Embryonic facial prominence (tissue), 1 donor: ENCODE results near the gene CCT2.
"Not testable (repeated sequence)": the region's sequence is repeated elsewhere in the genome, so short reads cannot be mapped to it uniquely, and the experiment has no call there.

Experiments used
- DNase-seq: peaks from one replicate; pipeline ENCODE4 v3.0.0-alpha.2; 2016; ENCODE audit errors: extremely low spot score

Gene CCT2

DNA sequence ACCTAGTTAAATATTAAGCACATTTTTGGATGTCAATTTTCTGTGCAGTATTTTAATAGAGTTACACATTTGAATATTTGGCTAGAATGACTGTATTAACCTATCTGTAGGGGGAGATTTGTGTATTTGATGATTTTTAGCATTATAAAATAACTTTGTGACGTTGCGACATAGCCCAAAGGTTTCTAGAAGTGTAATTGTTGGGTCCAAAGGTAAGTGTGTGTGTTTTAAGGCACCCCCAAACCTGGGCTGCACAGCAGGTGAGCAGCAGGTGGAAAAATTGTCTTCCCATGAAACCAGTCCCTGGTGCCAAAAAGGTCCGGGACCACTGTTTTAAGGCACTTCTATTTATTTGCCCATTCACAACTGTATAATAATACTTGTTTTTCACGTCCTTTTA, 3.3 kb downstream of the CCT2 start:
- no peak for DNase-seq

DNA sequence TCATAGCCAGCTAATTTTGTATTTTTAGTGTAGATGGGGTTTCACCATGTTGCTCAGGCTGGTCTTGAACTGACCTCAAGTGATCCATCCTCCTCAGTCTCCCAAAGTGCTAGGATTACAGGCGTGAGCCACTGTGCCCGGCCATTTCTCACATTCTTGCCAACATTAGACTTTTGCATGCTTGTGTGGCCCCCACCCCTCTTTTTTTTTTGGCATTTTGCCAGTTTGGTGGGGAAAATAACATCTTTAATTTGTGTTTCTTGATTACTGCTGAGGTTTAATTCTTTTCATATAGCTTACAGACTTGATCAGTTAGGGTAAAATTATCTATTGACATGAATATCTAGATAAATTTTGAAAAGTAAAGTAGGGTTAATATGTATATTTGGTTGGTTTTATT, 3.8 kb downstream of the CCT2 start:
- DNase-seq, result no peak

DNA sequence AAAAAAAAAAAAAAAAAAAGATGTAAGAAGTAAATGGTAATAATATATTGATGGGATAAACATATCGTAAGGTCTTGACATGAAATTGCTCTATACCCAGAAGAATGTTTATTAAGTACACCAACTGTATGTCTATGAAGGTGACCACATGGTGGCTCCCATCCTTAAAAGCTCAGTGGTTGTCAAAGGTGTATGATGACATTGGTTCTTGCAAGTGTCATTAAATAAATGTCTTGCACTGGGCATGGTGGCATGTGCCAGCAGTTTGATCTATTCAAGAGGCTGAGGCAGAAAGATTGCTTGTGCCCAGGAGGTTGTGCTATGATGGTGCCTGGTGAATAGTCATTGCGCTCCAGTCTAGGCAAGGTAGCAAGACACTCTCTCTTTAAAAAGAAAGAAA, 10.4 kb downstream of the CCT2 start:
- no peak for DNase-seq

DNA sequence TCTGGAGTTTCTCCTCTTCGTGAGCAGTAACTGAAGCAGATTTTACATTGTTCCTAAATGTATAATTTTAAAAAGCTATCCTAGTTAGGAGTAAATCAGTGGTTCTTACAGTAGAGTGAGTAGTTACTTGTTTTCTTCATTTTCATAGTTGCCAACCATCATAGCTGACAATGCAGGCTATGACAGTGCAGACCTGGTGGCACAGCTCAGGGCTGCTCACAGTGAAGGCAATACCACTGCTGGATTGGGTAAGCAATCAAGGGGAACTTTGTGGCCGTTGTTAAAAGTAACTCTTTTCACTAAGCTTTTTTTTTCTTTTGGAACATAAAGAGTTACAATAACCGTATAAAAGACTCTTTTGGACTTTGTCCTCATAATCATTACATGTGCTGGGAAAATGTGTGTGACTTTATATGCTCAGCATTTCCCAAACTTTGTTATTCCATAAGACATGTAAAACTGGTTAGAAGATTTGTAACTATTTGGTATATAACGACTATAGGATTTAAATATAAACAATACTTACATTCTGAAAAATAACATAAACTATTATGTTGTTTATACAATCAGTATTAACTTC, 13.0 kb downstream of the CCT2 start:
- no peak for DNase-seq

DNA sequence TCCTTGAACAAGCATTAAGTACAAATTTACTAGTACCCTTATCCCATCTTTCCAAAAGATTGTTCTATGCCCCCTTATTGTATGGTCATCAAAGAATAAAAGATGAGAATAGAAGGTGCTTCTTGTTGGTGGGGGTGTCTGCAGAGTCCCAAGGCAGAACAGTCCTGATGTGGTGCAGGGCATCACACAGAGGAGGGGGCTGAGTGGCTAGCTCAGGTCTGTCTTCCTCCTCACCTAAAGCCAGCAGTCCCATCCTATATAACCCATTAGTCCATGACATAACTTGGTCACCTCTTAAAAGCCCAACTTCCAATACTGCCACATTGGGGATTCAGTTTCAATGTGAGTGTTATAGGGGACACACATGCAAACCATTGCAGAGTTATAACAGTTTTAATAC, 15.5 kb downstream of the CCT2 start:
- DNase-seq, result no peak

DNA sequence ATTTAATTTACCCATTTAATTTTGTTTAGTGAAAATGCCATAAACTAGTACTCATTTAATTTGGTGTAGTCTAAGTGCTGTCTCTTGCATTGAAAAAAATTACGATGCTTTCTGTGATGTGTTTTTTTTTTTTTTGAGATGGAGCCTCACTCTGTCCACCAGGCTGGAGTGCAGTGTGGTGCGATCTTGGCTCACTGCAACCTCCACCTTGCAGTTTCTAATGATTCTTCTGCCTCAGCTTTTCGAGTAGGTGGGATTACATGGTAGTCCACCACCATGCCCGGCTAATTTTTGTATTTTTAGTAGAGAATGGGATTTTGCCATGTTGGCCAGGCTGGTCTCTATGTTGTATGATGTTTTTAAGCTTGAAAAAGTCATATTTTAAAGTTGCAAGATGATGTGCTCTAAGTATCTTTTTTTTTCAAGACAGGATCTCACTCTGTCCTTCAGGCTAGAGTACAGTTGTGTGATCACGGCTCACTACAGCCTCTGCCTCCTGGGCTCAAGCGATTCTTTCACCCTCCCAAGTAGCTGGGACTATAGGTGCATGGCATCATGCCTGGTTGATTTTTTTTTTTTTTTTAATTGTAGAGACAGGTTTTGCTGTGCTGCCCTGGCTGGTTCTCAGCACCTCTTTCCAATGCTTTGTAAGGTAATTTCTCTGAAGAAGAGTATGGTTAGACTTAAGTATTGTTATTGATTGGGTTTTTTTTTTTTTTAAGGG, 16.9 kb downstream of the CCT2 start:
- DNase-seq, result no peak

DNA sequence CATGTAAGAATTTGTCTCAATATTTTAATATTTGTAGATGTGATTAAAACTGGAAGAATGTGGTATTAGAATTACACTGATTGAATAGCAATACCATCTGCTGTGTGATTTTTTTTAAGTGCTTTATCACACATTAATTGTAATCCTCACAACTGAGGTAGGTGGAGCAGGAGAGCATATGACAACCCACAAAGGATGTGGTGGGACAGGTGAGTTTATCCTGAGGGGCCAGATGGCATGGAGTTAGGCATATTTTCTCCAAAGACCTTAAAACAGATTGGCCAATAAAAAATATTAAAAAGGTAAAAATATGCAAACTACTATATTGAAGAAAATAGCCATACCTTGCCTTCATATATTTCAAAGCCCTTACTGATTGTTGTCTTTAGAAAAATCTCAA, 17.7 kb downstream of the CCT2 start:
- DNase-seq, result no peak

DNA sequence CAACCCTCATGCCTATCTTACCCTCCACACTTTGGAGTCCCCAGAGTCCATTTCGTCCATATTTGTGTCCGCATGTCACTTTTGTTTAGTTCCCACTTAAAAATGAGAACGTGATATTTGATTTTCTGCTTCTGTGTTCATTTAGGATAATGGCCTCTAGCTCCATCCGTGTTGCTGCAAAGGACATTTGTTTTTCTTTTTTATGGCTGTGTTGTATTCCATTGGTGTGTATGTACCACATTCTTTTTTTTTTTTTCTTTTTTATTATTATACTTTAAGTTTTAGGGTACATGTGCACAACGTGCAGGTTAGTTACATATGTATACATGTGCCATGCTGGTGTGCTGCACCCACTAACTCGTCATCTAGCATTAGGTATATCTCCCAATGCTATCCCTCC, 18.3 kb downstream of the CCT2 start:
- not testable (repeated sequence) for DNase-seq

DNA sequence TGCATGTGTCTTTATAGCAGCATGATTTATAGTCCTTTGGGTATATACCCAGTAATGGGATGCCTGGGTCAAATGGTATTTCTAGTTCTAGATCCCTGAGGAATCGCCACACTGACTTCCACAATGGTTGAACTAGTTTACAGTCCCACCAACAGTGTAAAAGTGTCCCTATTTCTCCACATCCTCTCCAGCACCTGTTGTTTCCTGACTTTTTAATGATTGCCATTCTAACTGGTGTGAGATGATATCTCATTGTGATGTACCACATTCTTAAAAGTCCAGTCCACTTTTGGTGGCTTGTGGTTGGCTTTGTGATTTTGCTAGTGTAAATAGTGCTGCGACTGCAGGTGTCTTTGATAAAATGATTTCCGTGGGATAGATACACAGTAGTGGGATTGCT, 19.0 kb downstream of the CCT2 start:
- not testable (repeated sequence) for DNase-seq

DNA sequence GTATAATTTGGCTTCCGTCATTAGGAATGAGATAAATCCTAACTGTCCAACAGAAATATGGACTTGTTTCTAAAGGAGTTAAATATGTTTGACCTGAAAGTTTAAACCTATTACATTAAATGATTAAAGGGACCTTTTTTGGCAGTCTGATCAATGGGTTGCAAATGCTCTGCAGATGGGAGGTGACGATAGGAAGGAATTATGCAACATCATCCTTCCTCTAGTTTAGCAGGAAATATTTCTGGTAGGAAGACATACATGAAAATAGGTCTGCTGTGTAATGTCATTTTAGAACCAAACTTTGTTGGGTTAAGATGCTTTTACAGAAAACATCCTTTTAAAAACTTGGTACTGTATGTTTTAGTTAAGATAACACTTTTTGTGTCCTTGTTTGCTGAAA, 22.9 kb downstream of the CCT2 start:
- DNase-seq, result no peak

DNA sequence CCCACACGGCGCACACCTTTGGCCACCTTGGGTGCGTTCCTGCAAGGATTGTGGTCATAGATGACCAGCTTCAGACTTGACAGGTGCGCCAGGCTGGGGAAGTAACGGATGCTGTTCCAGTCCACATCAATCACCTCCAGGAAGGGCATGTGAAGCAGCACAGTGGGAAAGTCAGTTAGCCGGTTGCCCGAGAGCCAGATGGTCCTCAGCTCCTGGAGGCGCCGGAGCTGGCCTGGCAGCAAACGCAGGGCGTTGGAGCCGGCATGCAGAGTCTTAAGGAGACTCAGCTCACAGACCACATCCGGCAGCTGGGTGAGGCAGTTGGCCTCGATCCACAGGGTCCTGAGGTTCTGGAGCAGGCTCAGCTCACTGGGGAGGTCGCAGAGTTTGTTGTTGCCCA, 24.9 kb downstream of the CCT2 start:
- DNase-seq, result no peak

DNA sequence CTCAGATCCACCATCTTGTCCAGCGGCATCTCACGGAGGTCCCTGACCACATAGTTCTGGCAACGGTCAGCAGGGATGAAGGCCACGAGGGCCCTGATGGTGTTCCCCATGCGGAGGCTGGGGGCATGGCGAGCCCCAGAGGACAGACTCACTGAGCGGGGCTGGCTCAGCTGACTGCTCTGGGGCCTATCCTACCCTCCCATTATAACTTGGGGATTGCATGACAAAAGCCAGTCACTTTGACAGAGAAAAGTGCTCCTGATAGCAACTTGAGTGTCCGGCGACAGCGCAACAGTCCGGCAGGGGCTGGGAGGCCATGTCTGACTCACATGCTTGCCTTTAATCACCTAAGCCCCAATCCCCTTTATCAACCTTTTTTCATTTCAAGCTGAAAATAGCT, 25.5 kb downstream of the CCT2 start, which contains the start of gene LRRC10:
TSS of gene LRRC10 (minus strand) at position 179 of the 400 bp plus-strand sequence. CDS start at position 110, 69 bp downstream.
- no peak for DNase-seq

DNA sequence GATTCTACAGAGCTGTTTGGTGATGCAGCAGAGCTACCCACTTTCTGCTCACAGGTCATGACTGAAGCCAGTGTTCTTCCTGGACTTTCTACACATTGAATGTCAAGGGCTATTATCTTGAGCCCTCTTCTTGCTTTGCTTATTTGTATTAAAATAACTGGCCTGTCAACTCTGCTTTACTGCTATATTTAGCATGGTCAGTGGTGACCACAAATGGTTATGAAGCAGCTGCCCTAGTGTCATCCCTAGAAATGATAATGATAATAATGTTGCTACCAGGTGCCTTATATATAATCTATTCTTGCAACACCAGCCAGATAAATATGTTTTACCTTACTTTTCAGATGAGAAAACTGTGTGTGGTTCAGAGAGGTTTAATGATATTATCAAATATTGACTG, 28.1 kb downstream of the CCT2 start:
- no peak for DNase-seq

DNA sequence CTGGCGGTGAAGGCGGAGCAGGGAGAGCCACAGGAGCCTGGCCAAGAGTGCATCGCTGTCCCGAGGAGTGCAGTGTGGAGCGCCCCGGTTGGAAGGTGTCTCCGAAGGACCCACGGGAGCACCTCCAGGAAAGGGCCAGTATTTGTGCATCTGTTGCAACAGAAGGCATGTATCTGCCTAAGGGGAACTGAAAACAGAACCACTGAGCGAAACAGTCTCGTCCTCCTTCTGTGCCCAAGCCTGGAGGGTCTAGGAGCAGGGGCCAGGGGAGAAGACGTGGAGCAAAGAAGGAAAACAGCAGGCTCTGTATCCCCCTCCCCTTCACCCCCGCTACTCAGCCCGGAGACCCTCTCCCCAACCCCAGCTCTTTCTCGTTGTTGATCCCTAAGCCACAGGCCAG, 30.8 kb downstream of the CCT2 start:
- DNase-seq, result no peak

DNA sequence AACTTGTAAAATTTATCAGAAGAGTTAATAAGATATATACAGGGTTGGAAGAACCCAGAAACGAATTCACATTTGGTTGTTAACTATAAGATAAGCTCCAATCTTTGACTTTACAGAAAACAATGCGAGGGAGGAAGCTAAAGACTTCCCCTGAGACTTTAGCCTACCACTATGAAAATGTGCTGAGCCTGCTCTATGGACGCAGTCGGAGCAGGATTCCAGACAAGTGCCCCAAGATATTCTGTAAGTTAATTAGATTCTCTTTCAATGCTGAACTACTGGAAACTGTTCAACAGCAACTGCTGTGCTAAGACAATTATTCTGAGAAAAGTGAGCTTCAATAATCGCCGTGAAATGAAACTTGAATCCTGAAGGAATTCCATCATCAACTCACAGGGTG, 33.8 kb downstream of the CCT2 start:
- DNase-seq, result no peak

DNA sequence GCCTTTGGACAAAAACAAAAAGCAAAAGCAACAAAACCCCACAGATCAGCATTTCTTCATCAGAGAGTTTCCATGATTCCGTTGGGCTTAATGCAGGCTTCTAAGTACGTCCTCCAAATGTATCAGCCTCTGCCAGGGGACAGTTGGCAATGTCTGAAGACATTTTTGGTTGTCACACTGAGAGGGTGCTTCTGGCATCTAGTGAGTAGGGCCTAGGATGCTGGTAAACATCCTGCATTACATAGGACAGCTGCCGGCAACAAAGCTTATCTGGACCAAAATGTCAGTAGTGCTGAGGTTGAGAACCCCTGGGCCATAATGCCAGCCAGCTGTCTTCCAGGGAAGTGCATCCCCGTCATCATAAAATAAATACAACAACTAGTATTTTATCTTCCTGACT, 34.8 kb downstream of the CCT2 start:
- no peak for DNase-seq

DNA sequence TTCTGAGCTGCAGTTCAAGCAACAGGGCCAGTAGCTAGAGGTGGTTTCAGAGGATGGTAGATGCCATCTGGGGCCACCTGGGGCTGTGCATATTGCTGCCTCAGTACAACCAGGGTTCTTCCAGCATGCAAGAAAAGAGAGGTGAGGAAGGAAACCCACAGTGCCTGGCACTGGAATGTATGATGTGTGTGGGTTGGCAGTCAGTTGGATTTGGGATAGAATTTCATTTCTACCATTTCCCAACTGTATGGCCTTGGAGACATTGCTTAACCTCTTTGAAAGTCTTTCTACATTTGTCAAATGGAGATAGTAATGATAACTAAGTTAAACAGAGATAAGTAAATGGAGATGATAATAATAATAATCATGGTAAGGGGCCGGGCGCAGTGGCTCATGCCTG, 35.7 kb downstream of the CCT2 start:
- no peak for DNase-seq

DNA sequence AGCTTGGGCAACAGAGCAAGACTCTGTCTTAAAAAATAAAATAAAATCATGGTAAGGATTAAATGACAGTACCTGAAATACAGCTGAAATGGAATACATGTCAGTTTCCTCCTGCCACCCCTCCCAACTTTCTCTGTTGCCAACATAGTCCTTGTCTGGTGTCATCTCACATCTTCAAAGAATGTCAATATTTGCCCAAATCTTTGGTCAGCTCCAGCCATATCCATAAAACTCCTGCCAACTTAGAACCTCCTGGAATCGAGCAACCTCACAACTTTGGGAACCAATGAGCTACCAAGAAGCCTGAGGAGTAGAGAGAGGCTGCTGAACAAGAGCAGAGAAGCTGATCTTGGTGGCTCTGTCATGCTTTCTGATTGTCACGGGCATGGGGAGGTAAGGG, 36.3 kb downstream of the CCT2 start:
- DNase-seq, result no peak

DNA sequence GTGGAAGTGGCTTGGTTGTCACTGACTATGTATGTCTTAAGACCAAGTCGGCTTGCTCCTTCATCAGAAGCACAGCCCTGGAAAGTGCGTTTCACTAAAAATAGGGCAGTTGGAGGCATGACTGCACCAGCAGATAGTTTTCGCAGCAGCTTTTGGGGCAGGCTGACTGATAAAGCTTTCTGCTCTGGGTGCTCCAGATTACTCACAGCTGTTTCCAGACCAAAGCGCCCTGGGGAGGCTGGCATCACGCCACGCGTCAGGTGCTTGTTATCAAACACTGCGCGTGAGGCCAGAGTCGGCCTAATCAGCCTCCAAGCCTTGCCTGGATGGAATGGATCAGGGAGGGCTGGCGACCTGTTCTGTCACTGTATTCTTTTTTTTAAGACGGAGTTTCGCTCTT, 38.7 kb downstream of the CCT2 start:
- DNase-seq, result no peak

DNA sequence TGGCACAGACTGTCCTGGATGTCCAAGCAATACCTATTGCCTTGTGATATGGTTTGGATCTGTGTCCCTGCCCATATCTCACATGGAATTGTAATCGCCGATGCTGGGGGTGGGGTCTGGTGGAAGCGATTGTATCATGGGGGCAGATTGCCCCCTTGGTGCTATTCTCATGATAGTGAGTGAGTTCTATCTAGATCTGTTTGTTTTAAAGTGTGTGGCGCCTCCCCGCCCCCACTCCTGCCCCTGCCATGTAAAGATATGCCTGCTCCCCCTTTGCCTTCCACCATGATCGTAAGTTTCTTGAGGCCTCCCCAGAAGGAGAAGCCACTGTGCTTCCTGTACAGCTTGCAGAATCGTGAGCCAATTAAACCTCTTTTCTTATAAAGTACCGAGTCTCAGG, 42.2 kb downstream of the CCT2 start:
- DNase-seq, result no peak

DNA sequence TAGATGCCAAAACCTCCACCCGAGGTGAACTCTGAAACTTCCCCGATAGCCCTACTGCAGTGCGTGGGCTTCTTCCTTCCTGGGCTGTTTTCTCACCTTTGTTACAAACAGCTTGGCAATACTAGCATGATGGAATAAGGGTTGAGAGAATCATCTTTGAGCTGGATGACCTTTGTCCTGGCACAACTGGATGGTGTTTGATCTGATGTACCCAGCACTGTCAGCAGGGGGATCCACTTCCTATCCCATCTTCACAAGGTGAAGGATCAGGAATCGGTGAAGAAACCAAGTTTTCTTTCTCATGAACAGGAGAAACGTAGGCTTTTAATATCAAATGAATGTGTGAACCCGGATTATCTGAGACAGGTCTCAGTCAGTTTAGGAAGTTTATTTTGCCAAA, 44.9 kb downstream of the CCT2 start:
- no peak for DNase-seq

DNA sequence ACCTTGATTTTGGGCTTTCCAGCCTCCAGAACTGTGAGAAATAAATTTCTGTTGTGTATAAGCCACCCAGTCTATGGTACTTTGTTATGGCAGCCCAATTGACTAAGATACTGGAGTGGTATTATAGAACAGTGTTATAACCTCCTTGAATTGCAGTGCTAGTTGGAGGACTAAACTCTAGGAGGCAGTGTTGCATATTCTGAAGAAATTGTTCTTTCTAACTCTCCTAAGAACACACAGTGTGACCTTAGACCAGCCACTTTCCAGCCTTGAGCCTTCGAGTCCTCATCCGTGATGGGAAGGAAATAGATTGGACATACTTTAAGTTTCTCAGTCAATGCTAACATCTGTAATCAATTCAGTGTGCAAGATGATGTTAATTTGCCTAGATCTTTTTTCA, 47.8 kb downstream of the CCT2 start:
- DNase-seq, result no peak

DNA sequence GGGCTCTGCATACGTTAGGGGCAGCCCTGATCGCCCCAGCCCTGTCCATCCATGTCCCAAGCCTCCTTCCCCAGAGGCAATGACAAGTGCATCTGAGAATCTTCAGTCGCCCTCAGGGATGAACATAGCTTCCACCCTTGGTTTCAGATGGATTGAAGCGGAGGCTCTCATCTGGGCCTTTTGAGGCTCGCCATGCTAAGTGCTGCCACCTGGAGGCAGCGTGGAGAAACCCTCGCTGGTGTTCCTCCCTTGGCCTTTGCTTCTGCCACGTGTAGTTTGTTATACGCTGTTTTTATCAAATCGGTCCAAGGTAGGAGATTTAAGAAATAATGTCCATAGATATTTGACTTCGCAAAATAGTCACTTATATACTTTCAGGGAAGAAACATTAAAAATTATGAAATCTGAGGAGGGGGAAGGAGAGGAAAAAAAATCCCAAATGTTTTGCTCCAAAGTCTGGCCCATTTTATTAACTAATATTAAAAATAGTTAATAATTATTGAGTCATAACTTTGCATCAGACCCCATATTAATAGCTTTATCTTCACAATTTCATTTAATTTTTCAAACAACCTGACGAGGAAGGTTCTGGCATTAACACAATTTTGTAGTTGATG, 54.2 kb downstream of the CCT2 start:
- DNase-seq, result no peak
